K562 (cell line): ENCODE measurements around the gene KPNB1. TPM values are rescaled to one million over a fixed set of nuclear protein-coding genes. Genes with fewer than 3 reads are reported as not detected.

ENCODE experiments used
- ATAC-seq: fragments of 200-7000 bp; cut with Tn5 transposase; 3 replicates; pipeline ENCODE4 v1.9.1; 2020; ENCODE audit warnings: moderate library complexity
- BruUV-seq: library from RNA; stranded (reverse); fragments of 400-500 nt; replicated peaks from 2 replicates; lab custom pipeline; 2021; lab: Mats Ljungman, UMichigan
- CTCF ChIA-PET: fragments of 300-600 bp; formaldehyde crosslinking; extraction: SDS; loops from one replicate; lab custom pipeline; 2021; ENCODE audit warnings: low intra/inter-chr PET ratio; lab: Yijun Ruan, JAX
- POLR2A ChIA-PET: fragments of 300-600, 350-650 bp; sonication (Branson Sonifier 250); formaldehyde crosslinking; extraction: SDS; loops from one replicate; lab custom pipeline; 2021; ENCODE audit warnings: antibody characterized with exemption, inconsistent platforms; lab: Yijun Ruan, JAX
- DNase-seq, 4 experiments: peaks; one replicate each; pipeline versions ENCODE4 v3.0.0 to v3.0.0-alpha.2; 2011 to 2018; ENCODE audit warnings: low spot score in 3 of 4, mixed read lengths in 3 of 4; ENCODE audit errors: extremely low read depth in 1 of 4
- FAIRE-seq: peaks from 2 replicates; lab custom pipeline; 2011; peaks lifted over from hg19 to GRCh38; lab: Jason Lieb, UNC
- H2AFZ ChIP-seq: 2 replicates; pipeline ENCODE4 v1.6.0; 2011; ENCODE audit warnings: low read depth, low read length, control low read depth, inconsistent platforms
- H3K27ac ChIP-seq: fragments of 200-600 bp; 3 replicates; pipeline ENCODE4 v1.8.0; 2011; ENCODE audit warnings: low read depth, mild to moderate bottlenecking, control low read depth, inconsistent platforms, low read length, moderate library complexity, mixed read lengths; ENCODE audit errors: extremely low read depth
- H3K27me3 ChIP-seq, 2 experiments: fragments of 300-600 bp in 1 of 2; 2 replicates in 1 of 2; 3 replicates in 1 of 2; pipeline versions ENCODE4 v1.6.0 to v1.8.0; 2011; ENCODE audit warnings: inconsistent platforms in 2 of 2, low read length in 2 of 2, mild to moderate bottlenecking in 1 of 2, mixed read lengths in 1 of 2, moderate library complexity in 1 of 2; ENCODE audit not compliant: control insufficient read depth in 2 of 2, insufficient read depth in 2 of 2
- H3K36me3 ChIP-seq: fragments of 300-600 bp; 3 replicates; pipeline ENCODE4 v1.8.0; 2011; ENCODE audit warnings: mild to moderate bottlenecking, low read length, inconsistent platforms; ENCODE audit not compliant: control insufficient read depth, insufficient read depth
- H3K4me1 ChIP-seq, 2 experiments: fragments of 200-600 bp in 1 of 2; replicated peaks in 1 of 2; 2 replicates in 1 of 2; 3 replicates in 1 of 2; pipeline versions ENCODE4 v1.5.1 to v1.8.0; 2011; ENCODE audit warnings: inconsistent platforms in 2 of 2, low read length in 2 of 2, mild to moderate bottlenecking in 1 of 2, mixed read lengths in 1 of 2, moderate library complexity in 1 of 2; ENCODE audit not compliant: control insufficient read depth in 2 of 2, insufficient read depth in 2 of 2
- H3K4me2 ChIP-seq: 2 replicates; pipeline ENCODE4 v1.6.1; 2011; ENCODE audit warnings: low read length, control low read depth, inconsistent platforms, mixed read lengths; ENCODE audit not compliant: insufficient read depth
- H3K4me3 ChIP-seq: fragments of 200-600 bp; sonication (generic), shearing (Covaris generic); 2 replicates; pipeline ENCODE4 v1.5.1; 2016; ENCODE audit warnings: control low read depth, inconsistent platforms
- H3K79me2 ChIP-seq: fragments of 200-600 bp; 3 replicates; pipeline ENCODE4 v1.8.0; 2011; ENCODE audit warnings: low read length, inconsistent platforms; ENCODE audit not compliant: control insufficient read depth, insufficient read depth
- H3K9ac ChIP-seq, 2 experiments: 2 replicates each; pipeline versions ENCODE4 v1.6.0 to v1.6.1; 2011; ENCODE audit warnings: low read depth in 2 of 2, low read length in 2 of 2, control low read depth in 1 of 2, inconsistent platforms in 1 of 2, mild to moderate bottlenecking in 1 of 2, mixed read lengths in 1 of 2; ENCODE audit not compliant: insufficient read depth in 1 of 2
- H3K9me1 ChIP-seq: one replicate; pipeline ENCODE4 v1.6.0; 2011; ENCODE audit warnings: inconsistent platforms, mild to moderate bottlenecking, low read length, moderate library complexity; ENCODE audit not compliant: control insufficient read depth, insufficient read depth
- H3K9me3 ChIP-seq: replicated peaks from 2 replicates; pipeline ENCODE4 v1.5.1; 2011; ENCODE audit warnings: low read depth, low read length, inconsistent platforms; ENCODE audit not compliant: control insufficient read depth, insufficient read depth
- H4K20me1 ChIP-seq: replicated peaks from 2 replicates; pipeline ENCODE4 v1.6.1; 2011; ENCODE audit warnings: low read length, inconsistent platforms, mixed read lengths; ENCODE audit not compliant: control insufficient read depth, insufficient read depth
- HOXB6 ChIP-seq: fragments of 250-450 bp; sonication (Bioruptor Pico); IDR thresholded peaks from 2 replicates; pipeline ENCODE4 v1.5.1; 2022; ENCODE audit warnings: mild to moderate bottlenecking, borderline replicate concordance
- NUFIP1 ChIP-seq: fragments of 450-650 bp; IDR thresholded peaks from 2 replicates; pipeline ENCODE4 v1.6.1; 2018; ENCODE audit not compliant: partially characterized antibody
- PML ChIP-seq: IDR thresholded peaks from 2 replicates; pipeline ENCODE4 v1.6.1; 2012; ENCODE audit warnings: low read length, inconsistent platforms
- POLR2A ChIP-seq: fragments of 450-650 bp; conservative IDR thresholded peaks from 2 replicates; pipeline ENCODE4 v1.6.1; 2016
- POLR2AphosphoS2 ChIP-seq: IDR thresholded peaks from 2 replicates; pipeline ENCODE4 v1.6.1; 2012; ENCODE audit warnings: low read length, improper control_type of control experiment
- POLR2G ChIP-seq: fragments of 200-400 bp; formaldehyde crosslinking; IDR thresholded peaks from 2 replicates; pipeline ENCODE4 v1.6.1; 2017; ENCODE audit warnings: low read depth, mild to moderate bottlenecking, antibody characterized with exemption, low read length, moderate library complexity
- SUPT5H ChIP-seq: fragments of 450-650 bp; IDR thresholded peaks from 2 replicates; pipeline ENCODE4 v1.6.1; 2016
- WGBS: fragments of 100-300 bp; shearing (Covaris generic); methylation state at CpG from one replicate; pipeline ENCODE4 v1.1.6; 2016; ENCODE audit warnings: low coverage, mixed read lengths; ENCODE audit not compliant: insufficient coverage; ENCODE audit errors: missing lambda C conversion rate; 5-methylcytosine and 5-hydroxymethylcytosine counted together
- in situ Hi-C: fragments of 300-500 bp; cut with MboI; formaldehyde crosslinking; loops from 4 replicates; pipeline ENCODE4 v1.15.0; 2018; ENCODE audit warnings: inconsistent platforms, mixed read lengths
- intact Hi-C: fragments of 100-400 bp; cut with micrococcal nuclease; formaldehyde crosslinking; loops from 2 replicates; pipeline ENCODE4 v1.14.2; 2022
- polyA plus RNA-seq, 8 experiments: library from polyadenylated mRNA; depleted of rRNA in 4 of 8; stranded (reverse) in 5 of 8; unstranded in 3 of 8; fragments of >200 nt; fragmentation: Nextera tagmentation in 2 of 8; fragmentation: Illumina TruSeq in 1 of 8; extraction: Ambion mirVana in 2 of 8; extraction: Trizol in 1 of 8; gene quantifications; 2 replicates each; pipeline versions ENCODE4 v1.2.1 to v1.2.3, GENCODE V29; 2011 to 2014; ENCODE audit warnings: inconsistent platforms in 1 of 8, missing spikeins in 1 of 8
- total RNA-seq, 7 experiments: library from RNA; depleted of rRNA in 6 of 7; stranded (reverse); fragments of >200 nt in 6 of 7; fragmentation: Illumina TruSeq in 2 of 7; extraction: Trizol in 2 of 7; gene quantifications; 2 replicates each; pipeline versions ENCODE4 v1.2.1 to v1.2.3, GENCODE V29; 2011 to 2021; ENCODE audit warnings: low replicate concordance in 1 of 7

KPNB1 gene
- total and polyA plus RNA-seq, 9 of the 15 experiments (the other 6 are each of a cell fraction or from before 2014, with no cell fraction given), result 154 to 622 (median 354) TPM

- no peak overlapping the region for H3K27ac ChIP-seq
- TF ChIP-seq POLR2A (peak; percentile 68; the same call in 1 of the 2 replicates), PML (0 out of 2 replicates have a peak, but pooled peaks have one; percentile 3), POLR2AphosphoS2 (0 out of 2 replicates have a peak, but pooled peaks have one; percentile 27), POLR2G (0 out of 2 replicates have a peak, but pooled peaks have one; percentile 40), SUPT5H (peak; percentile 54; the same call in 1 of the 2 replicates), HOXB6 (no peak), NUFIP1 (no peak)
- ChIA-PET CTCF (no interaction called here), POLR2A (interaction anchor here (0.6 to 1.0 kb wide), 5 partner anchors 8 to 54 kb away, joined by 3 to 4 read pairs (median 3); no protein-coding TSS in a partner anchor)
- H3K27me3 ChIP-seq, result no peaks in the 10 kb centered on the region
- FAIRE-seq (no peak), ATAC-seq (peak; percentile 29), DNase-seq (no peak)
- H3K9me1 ChIP-seq, result no peaks in the 10 kb centered on the region
- H3K9ac ChIP-seq, result no peak overlapping the region
- no peak overlapping the region for H3K4me3 ChIP-seq
- H4K20me1 ChIP-seq, result no peaks in the 10 kb centered on the region; the same call in 1 of the 2 replicates
- H3K4me2 ChIP-seq, result no peak overlapping the region
- H3K36me3 ChIP-seq, result peaks cover 61% of the 10 kb centered on the region
- 97% methylated on average over 4 of the region's 4 CpGs for WGBS
- H3K4me1 ChIP-seq, result no peaks in the 10 kb centered on the region; a peak in 1 of 5 replicates
- no TSS peak for BruUV-seq
- H3K9me3 ChIP-seq, result no peaks in the 10 kb centered on the region
- intact Hi-C loops (no loop called here), in situ Hi-C loops (no loop called here)
- no peaks in the 10 kb centered on the region for H3K79me2 ChIP-seq
- H2AFZ ChIP-seq, result no peak overlapping the region
Measured at GRCh38 chr17:47684535-47685193, 34.9 kb downstream of the KPNB1 start.
